GM23248 (cell line): Measurements from ENCODE around the gene FAM118B.

Source experiments
- EZH2 ChIP-seq: fragments of 200-600 bp; sonication (generic); IDR thresholded peaks from 2 replicates; pipeline ENCODE4 v1.6.1; 2018; ENCODE audit warnings: antibody characterized with exemption, mild to moderate bottlenecking; ENCODE audit not compliant: insufficient read depth, poor library complexity, severe bottlenecking
- EZH2phosphoT487 ChIP-seq: fragments of 200-600 bp; sonication (generic); IDR thresholded peaks from 2 replicates; pipeline ENCODE4 v1.6.1; 2018; ENCODE audit warnings: antibody characterized with exemption, moderate library complexity, mild to moderate bottlenecking, low read depth; ENCODE audit not compliant: insufficient read depth

GRCh38 chr11:126169291-126169690 lies 42.3 kb upstream of the FAM118B start:
- TF ChIP-seq EZH2 (no peak), EZH2phosphoT487 (no peak)
